Measurements from ENCODE around the gene NOC3L. TPM values are rescaled to one million over a fixed set of nuclear protein-coding genes. Genes with fewer than 3 reads are reported as not detected.

Gene NOC3L
- total and polyA plus RNA-seq, 9 of the 15 experiments (the other 6 are each of a cell fraction or from before 2014, with no cell fraction given) = 23.8 to 57.6 (median 32.6) TPM

GRCh38 chr10:94402204-94402842 lies 39.6 kb upstream of the NOC3L start, which contains the start of gene TBC1D12 (continued):
- TF ChIP-seq HDAC1 (IDR thresholded peaks at IDR 0.05) (peak in 1 of 2 experiments; percentile 42; a peak in 1 of 4 replicates), MYBL2 (IDR thresholded peaks at IDR 0.05; ENCODE audit: low read depth) (0 out of 2 replicates have a peak, but pooled peaks have one; percentile 29), MYBL2 (CRISPR knock-in tag; IDR thresholded peaks at IDR 0.05; ENCODE audit: borderline replicate concordance) (no peak), ZHX1 (conservative IDR thresholded peaks at IDR 0.05; ENCODE audit: low read length) (no peak), TRIM24 (IDR thresholded peaks at IDR 0.05) (no peak), FOSL1 (tag; conservative IDR thresholded peaks at IDR 0.05) (no peak), GATA2 (CRISPR knock-in tag; IDR thresholded peaks at IDR 0.05) (no peak), CHCHD3 (CRISPR knock-in tag; IDR thresholded peaks at IDR 0.05) (no peak), ZFP1 (CRISPR knock-in tag; IDR thresholded peaks at IDR 0.05) (no peak), CXXC5 (CRISPR knock-in tag; IDR thresholded peaks at IDR 0.05) (peak; percentile 54), HCFC1 (IDR thresholded peaks at IDR 0.05; ENCODE audit: low read depth, low read length) (no peak), MTF1 (CRISPR knock-in tag; IDR thresholded peaks at IDR 0.05; ENCODE audit: borderline replicate concordance) (no peak)
- TF ChIP-seq, protein P1, sequence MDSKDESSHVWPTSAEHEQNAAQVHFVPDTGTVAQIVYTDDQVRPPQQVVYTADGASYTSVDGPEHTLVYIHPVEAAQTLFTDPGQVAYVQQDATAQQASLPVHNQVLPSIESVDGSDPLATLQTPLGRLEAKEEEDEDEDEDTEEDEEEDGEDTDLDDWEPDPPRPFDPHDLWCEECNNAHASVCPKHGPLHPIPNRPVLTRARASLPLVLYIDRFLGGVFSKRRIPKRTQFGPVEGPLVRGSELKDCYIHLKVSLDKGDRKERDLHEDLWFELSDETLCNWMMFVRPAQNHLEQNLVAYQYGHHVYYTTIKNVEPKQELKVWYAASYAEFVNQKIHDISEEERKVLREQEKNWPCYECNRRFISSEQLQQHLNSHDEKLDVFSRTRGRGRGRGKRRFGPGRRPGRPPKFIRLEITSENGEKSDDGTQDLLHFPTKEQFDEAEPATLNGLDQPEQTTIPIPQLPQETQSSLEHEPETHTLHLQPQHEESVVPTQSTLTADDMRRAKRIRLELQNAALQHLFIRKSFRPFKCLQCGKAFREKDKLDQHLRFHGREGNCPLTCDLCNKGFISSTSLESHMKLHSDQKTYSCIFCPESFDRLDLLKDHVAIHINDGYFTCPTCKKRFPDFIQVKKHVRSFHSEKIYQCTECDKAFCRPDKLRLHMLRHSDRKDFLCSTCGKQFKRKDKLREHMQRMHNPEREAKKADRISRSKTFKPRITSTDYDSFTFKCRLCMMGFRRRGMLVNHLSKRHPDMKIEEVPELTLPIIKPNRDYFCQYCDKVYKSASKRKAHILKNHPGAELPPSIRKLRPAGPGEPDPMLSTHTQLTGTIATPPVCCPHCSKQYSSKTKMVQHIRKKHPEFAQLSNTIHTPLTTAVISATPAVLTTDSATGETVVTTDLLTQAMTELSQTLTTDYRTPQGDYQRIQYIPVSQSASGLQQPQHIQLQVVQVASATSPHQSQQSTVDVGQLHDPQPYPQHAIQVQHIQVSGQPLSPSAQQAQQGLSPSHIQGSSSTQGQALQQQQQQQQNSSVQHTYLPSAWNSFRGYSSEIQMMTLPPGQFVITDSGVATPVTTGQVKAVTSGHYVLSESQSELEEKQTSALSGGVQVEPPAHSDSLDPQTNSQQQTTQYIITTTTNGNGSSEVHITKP (IDR thresholded peaks at IDR 0.05; ENCODE audit: partially characterized antibody) = no peak
- TF ChIP-seq, protein P2, sequence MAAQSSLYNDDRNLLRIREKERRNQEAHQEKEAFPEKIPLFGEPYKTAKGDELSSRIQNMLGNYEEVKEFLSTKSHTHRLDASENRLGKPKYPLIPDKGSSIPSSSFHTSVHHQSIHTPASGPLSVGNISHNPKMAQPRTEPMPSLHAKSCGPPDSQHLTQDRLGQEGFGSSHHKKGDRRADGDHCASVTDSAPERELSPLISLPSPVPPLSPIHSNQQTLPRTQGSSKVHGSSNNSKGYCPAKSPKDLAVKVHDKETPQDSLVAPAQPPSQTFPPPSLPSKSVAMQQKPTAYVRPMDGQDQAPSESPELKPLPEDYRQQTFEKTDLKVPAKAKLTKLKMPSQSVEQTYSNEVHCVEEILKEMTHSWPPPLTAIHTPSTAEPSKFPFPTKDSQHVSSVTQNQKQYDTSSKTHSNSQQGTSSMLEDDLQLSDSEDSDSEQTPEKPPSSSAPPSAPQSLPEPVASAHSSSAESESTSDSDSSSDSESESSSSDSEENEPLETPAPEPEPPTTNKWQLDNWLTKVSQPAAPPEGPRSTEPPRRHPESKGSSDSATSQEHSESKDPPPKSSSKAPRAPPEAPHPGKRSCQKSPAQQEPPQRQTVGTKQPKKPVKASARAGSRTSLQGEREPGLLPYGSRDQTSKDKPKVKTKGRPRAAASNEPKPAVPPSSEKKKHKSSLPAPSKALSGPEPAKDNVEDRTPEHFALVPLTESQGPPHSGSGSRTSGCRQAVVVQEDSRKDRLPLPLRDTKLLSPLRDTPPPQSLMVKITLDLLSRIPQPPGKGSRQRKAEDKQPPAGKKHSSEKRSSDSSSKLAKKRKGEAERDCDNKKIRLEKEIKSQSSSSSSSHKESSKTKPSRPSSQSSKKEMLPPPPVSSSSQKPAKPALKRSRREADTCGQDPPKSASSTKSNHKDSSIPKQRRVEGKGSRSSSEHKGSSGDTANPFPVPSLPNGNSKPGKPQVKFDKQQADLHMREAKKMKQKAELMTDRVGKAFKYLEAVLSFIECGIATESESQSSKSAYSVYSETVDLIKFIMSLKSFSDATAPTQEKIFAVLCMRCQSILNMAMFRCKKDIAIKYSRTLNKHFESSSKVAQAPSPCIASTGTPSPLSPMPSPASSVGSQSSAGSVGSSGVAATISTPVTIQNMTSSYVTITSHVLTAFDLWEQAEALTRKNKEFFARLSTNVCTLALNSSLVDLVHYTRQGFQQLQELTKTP (IDR thresholded peaks at IDR 0.05; ENCODE audit: low read depth in 1 of 2, partially characterized antibody in 2 of 2) = no peak
- TF ChIP-seq, protein P3, sequence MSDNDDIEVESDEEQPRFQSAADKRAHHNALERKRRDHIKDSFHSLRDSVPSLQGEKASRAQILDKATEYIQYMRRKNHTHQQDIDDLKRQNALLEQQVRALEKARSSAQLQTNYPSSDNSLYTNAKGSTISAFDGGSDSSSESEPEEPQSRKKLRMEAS (CRISPR knock-in tag; IDR thresholded peaks at IDR 0.05) = peak; percentile 20; the same call in 1 of the 2 replicates
